Prostate gland (tissue), 2 donors: ENCODE measurements around the gene CAMK2D.

Source experiments
- CTCF ChIP-seq, 4 experiments: fragments of 200-600 bp in 2 of 4; fragments of 450-650 bp in 2 of 4; sonication (generic) in 2 of 4; IDR thresholded peaks; 1 replicate in 3 of 4; 2 replicates in 1 of 4; pipeline ENCODE4 v1.5.1; 2016 to 2019; ENCODE audit warnings: antibody characterized with exemption in 4 of 4, mild to moderate bottlenecking in 2 of 4, moderate library complexity in 2 of 4
- POLR2A ChIP-seq: fragments of 450-650 bp; IDR thresholded peaks from one replicate; pipeline ENCODE4 v1.6.1; 2016; ENCODE audit warnings: antibody characterized with exemption, mild to moderate bottlenecking

GRCh38 chr4:113444386-113444785 lies 317.2 kb downstream of the CAMK2D start:
- TF ChIP-seq CTCF (IDR thresholded peaks at IDR 0.05) (no peak), POLR2A (no peak)
